Endothelial cell of umbilical vein (primary cell): ENCODE measurements around the gene FOCAD.

Experiments
- MYC ChIP-seq: IDR thresholded peaks from one replicate; pipeline ENCODE4 v1.6.1; 2011; ENCODE audit warnings: mild to moderate bottlenecking, low read depth, low read length
- TF ChIP-seq, protein P1 (sequence below), 2 donors: IDR thresholded peaks; 1 replicate in 1 of 2; 2 replicates in 1 of 2; pipeline ENCODE4 v1.5.1; 2011; ENCODE audit warnings: low read length in 2 of 2, mild to moderate bottlenecking in 2 of 2, moderate library complexity in 2 of 2, control low read depth in 1 of 2, inconsistent platforms in 1 of 2, low read depth in 1 of 2; ENCODE audit not compliant: insufficient read depth in 1 of 2; ENCODE audit errors: extremely low read depth in 1 of 2

DNA sequence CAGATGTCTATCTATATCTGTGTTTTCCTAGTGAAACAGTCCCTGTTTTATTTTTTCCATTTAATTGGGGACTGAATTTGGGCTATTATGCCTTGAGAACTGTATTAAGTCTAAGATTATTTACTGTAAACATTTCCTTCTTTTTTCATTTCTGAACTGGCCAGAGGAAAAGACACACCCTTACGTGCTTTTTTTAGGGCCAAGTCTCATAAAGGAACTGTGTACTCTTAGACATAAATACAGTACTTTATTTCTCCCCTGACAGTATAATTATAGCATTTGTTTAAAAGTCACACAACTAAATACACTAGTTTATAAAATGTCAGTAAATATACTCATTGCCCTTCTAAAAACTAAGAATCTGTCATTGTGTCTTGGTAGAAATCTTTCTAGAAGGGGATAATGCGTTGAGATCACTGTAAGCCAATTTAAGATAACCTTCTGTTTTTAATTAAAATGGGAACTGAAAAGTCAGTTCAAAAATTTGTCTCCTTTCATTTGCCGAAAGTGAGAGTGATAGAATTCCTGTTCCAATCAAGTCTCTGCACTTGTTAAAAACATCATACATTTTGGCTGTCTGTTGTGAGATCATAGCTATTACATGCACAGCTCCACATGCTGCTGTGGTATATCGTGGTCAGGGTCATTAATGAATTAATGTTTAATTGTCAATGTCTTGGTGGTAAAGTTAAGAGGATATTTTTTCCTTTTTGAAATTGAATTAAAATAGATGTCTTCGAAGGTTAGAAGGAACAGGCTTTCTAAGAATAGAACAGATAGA, 132.1 kb downstream of the FOCAD start:
- TF ChIP-seq, protein P1, sequence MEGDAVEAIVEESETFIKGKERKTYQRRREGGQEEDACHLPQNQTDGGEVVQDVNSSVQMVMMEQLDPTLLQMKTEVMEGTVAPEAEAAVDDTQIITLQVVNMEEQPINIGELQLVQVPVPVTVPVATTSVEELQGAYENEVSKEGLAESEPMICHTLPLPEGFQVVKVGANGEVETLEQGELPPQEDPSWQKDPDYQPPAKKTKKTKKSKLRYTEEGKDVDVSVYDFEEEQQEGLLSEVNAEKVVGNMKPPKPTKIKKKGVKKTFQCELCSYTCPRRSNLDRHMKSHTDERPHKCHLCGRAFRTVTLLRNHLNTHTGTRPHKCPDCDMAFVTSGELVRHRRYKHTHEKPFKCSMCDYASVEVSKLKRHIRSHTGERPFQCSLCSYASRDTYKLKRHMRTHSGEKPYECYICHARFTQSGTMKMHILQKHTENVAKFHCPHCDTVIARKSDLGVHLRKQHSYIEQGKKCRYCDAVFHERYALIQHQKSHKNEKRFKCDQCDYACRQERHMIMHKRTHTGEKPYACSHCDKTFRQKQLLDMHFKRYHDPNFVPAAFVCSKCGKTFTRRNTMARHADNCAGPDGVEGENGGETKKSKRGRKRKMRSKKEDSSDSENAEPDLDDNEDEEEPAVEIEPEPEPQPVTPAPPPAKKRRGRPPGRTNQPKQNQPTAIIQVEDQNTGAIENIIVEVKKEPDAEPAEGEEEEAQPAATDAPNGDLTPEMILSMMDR (IDR thresholded peaks at IDR 0.05; ENCODE audit: extremely low read depth in 1 of 2, insufficient read depth in 1 of 2, low read depth in 1 of 2, low read length in 2 of 2), result no peak
- TF ChIP-seq MYC, result no peak
